GM20431 (cell line): ENCODE results near the gene RGS17.
"Not testable (repeated sequence)": the region's sequence is repeated elsewhere in the genome, so short reads cannot be mapped to it uniquely, and the experiment has no call there.

Source experiments
- in situ Hi-C: fragments of 300-500 bp; cut with MseI, MboI; formaldehyde crosslinking; loops from one replicate; pipeline ENCODE4 v1.15.0; 2020; ENCODE audit warnings: low sequenced_read_pairs; ENCODE audit not compliant: unreplicated experiment

RGS17 gene

DNA sequence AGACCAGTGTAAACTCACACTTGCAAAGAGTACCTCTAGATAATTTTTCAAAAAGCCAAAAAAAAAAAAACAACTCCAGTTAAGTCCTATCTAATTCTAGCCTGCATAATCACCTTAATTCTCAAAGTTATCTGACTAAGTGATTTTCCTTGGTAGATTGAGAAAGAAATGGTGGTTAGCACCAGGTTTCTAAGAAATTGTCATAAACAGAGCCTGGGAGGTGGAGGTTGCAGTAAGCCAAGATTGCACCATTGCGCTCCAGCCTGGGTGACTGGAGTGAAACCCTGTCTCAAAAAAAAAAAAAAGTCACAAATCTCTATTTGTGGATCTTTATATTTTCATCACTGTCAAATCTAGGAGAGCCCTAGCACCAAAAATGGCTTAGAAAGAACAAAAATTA lies 157.2 kb downstream of the RGS17 start:
- in situ Hi-C loops: no loop called here

GRCh38 chr6:152969688-152970418 lies 161.2 kb downstream of the RGS17 start:
- in situ Hi-C loops: no loop called here

DNA sequence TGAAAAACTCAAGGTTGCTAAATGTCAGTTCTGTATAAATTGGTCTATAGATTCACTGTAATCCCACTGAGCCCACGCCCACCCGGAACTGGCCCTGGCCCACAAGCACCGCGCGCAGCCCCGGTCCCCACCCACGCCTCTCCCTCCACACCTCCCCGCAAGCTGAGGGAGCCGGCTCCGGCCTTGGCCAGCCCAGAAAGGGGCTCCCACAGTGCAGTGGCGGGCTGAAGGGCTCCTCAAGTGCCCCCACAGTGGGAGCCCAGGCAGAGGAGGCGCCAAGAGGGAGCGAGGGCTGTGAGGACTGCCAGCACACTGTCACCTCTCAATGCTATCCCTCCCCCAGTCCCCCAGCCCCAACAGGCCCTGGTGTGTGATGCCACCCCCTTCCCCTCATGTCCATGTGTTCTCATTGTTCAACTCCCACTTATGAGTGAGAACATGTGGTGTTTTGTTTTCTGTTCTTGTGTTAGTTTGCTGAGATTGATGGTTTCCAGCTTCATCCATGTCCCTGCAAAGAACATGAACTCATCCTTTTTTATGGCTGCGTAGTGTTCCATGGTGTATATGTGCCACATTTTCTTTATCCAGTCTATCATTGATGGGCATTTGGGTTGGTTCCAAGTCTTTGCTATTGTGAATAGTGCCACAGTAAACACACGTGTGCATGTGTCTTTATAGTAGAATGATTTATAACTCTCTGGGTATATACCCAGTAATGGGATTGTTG lies 164.8 kb downstream of the RGS17 start:
- in situ Hi-C loops: not testable (repeated sequence)

GRCh38 chr6:152959333-152959732 lies 171.7 kb downstream of the RGS17 start:
- in situ Hi-C loops: no loop called here

- in situ Hi-C loops: no loop called here
Observed at GRCh38 chr6:152957796-152958195, 173.3 kb downstream of the RGS17 start.
